GM23248 (cell line): ENCODE results near the gene CMC2.

Source experiments
- EZH2 ChIP-seq: fragments of 200-600 bp; sonication (generic); IDR thresholded peaks from 2 replicates; pipeline ENCODE4 v1.6.1; 2018; ENCODE audit warnings: antibody characterized with exemption, mild to moderate bottlenecking; ENCODE audit not compliant: insufficient read depth, poor library complexity, severe bottlenecking
- EZH2phosphoT487 ChIP-seq: fragments of 200-600 bp; sonication (generic); IDR thresholded peaks from 2 replicates; pipeline ENCODE4 v1.6.1; 2018; ENCODE audit warnings: antibody characterized with exemption, moderate library complexity, mild to moderate bottlenecking, low read depth; ENCODE audit not compliant: insufficient read depth

DNA sequence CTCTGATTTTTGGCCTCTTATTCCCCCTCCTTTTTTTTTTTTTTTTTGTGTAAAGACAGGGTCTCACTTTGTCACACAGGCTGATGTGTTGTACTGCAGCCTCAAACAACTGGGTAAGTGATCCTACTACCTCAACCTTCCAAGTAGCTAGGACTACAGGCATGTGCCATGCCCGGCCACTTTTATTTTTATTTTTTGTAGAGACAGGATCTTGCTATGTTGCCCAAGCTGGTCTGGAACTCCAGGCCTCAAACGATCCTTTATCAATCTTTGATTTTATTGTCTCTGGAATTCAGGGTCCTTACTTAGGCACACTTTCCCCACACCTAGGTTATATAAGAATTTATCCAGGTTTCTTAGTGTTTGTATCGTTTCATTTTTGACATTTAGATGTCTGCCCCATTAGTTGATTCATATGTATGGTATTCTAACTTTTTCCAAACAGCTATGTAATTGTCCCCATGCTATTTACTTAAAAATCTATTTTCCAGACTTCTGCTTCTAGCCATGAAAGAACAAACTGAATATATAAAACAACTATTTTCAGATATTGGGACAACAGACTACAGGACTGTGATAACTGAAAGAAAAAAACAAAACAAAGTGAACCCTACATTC is 13.9 kb downstream of the CMC2 start:
- TF ChIP-seq EZH2 (no peak), EZH2phosphoT487 (no peak)
